KMS-11 (cell line): ENCODE results near the gene TCF19.

Experiments used
- H2AFZ ChIP-seq: fragments of 200-600 bp; sonication (generic); 2 replicates; pipeline ENCODE4 v1.6.1; 2016; ENCODE audit warnings: antibody characterized with exemption, mixed run types, low read depth
- H3K27ac ChIP-seq: fragments of 200-600 bp; sonication (generic); 2 replicates; pipeline ENCODE4 v1.6.1; 2016; ENCODE audit warnings: mild to moderate bottlenecking, mixed run types
- H3K27me3 ChIP-seq: fragments of 200-600 bp; sonication (generic); 2 replicates; pipeline ENCODE4 v1.6.1; 2017; ENCODE audit warnings: mild to moderate bottlenecking, low read depth, mixed run types, moderate library complexity; ENCODE audit not compliant: insufficient read depth
- H3K36me3 ChIP-seq: fragments of 200-600 bp; sonication (generic); 2 replicates; pipeline ENCODE4 v1.6.1; 2017; ENCODE audit warnings: mild to moderate bottlenecking, mixed run types; ENCODE audit not compliant: insufficient read depth
- H3K4me1 ChIP-seq: fragments of 200-600 bp; sonication (generic); 2 replicates; pipeline ENCODE4 v1.6.1; 2016; ENCODE audit warnings: mild to moderate bottlenecking, low read depth, mixed run types; ENCODE audit not compliant: poor library complexity, severe bottlenecking
- H3K4me2 ChIP-seq: fragments of 200-600 bp; sonication (generic); 2 replicates; pipeline ENCODE4 v1.7.0; 2016; ENCODE audit warnings: mild to moderate bottlenecking, mixed run types
- H3K4me3 ChIP-seq: fragments of 200-600 bp; sonication (generic); IDR thresholded peaks from 2 replicates; pipeline ENCODE4 v1.6.1; 2017; ENCODE audit warnings: low read depth, low read length, mixed read lengths; ENCODE audit not compliant: insufficient read depth
- H3K79me2 ChIP-seq: fragments of 200-600 bp; sonication (generic); 2 replicates; pipeline ENCODE4 v1.6.1; 2016; ENCODE audit warnings: low read depth, mixed run types; ENCODE audit not compliant: insufficient read depth
- H3K9ac ChIP-seq: fragments of 200-600 bp; sonication (generic); 2 replicates; pipeline ENCODE4 v1.6.1; 2016; ENCODE audit warnings: mild to moderate bottlenecking, mixed run types
- H4K20me1 ChIP-seq: fragments of 200-600 bp; sonication (generic); 2 replicates; pipeline ENCODE4 v1.6.1; 2016; ENCODE audit warnings: mild to moderate bottlenecking, mixed run types; ENCODE audit not compliant: insufficient read depth
- CTCF ChIP-seq: fragments of 200-600 bp; sonication (generic); conservative IDR thresholded peaks from 2 replicates; pipeline ENCODE4 v1.6.1; 2017; ENCODE audit warnings: low read depth, mild to moderate bottlenecking, antibody characterized with exemption, low read length, moderate library complexity, mixed read lengths

The TCF19 gene

GRCh38 chr6:31122791-31123706 lies 35.3 kb upstream of the TCF19 start:
- peaks cover 4% of the 10 kb centered on the region for H3K4me1 ChIP-seq
- H3K4me2 ChIP-seq = no peak overlapping the region
- H3K9ac ChIP-seq = no peak overlapping the region
- TF ChIP-seq CTCF = no peak
- H4K20me1 ChIP-seq = no peaks in the 10 kb centered on the region
- no peak overlapping the region for H3K27ac ChIP-seq
- no peak overlapping the region for H3K4me3 ChIP-seq
- H3K27me3 ChIP-seq = peaks cover 17% of the 10 kb centered on the region; the same call in 1 of the 2 replicates
- no peaks in the 10 kb centered on the region for H3K79me2 ChIP-seq
- no peak overlapping the region for H2AFZ ChIP-seq
- no peaks in the 10 kb centered on the region for H3K36me3 ChIP-seq

GRCh38 chr6:31125162-31125561 lies 33.2 kb upstream of the TCF19 start:
- H3K4me2 ChIP-seq = no peak overlapping the region
- TF ChIP-seq CTCF = no peak
- H3K79me2 ChIP-seq = no peaks in the 10 kb centered on the region
- H3K36me3 ChIP-seq = no peaks in the 10 kb centered on the region
- no peaks in the 10 kb centered on the region for H4K20me1 ChIP-seq
- H2AFZ ChIP-seq = no peak overlapping the region
- H3K27me3 ChIP-seq = peaks cover 4% of the 10 kb centered on the region; the same call in 1 of the 2 replicates
- no peak overlapping the region for H3K27ac ChIP-seq
- H3K4me3 ChIP-seq = no peak overlapping the region
- H3K4me1 ChIP-seq = peaks cover 4% of the 10 kb centered on the region
- H3K9ac ChIP-seq = no peak overlapping the region

GRCh38 chr6:31125586-31126363 lies 32.6 kb upstream of the TCF19 start:
- Histone ChIP-seq H4K20me1 (no peaks in the 10 kb centered on the region), H3K27me3 (peaks cover 4% of the 10 kb centered on the region; the same call in 1 of the 2 replicates), H3K79me2 (no peaks in the 10 kb centered on the region), H3K9ac (no peak overlapping the region), H3K27ac (no peak overlapping the region), H3K4me2 (no peak overlapping the region), H2AFZ (no peak overlapping the region), H3K4me3 (no peak overlapping the region), H3K4me1 (peaks cover 4% of the 10 kb centered on the region), H3K36me3 (no peaks in the 10 kb centered on the region)
- no peak for TF ChIP-seq CTCF

GRCh38 chr6:31126396-31127175 lies 31.8 kb upstream of the TCF19 start:
- H3K27ac ChIP-seq = no peak overlapping the region
- TF ChIP-seq CTCF = no peak
- H3K36me3 ChIP-seq = no peaks in the 10 kb centered on the region
- no peak overlapping the region; the same call in 1 of the 2 replicates for H2AFZ ChIP-seq
- no peak overlapping the region; the same call in 1 of the 2 replicates for H3K4me2 ChIP-seq
- H3K79me2 ChIP-seq = no peaks in the 10 kb centered on the region
- no peak overlapping the region for H3K9ac ChIP-seq
- peaks cover 4% of the 10 kb centered on the region; the same call in 1 of the 2 replicates for H3K27me3 ChIP-seq
- H4K20me1 ChIP-seq = no peaks in the 10 kb centered on the region
- H3K4me1 ChIP-seq = peaks cover 4% of the 10 kb centered on the region
- no peak overlapping the region for H3K4me3 ChIP-seq
